ENCODE results near the gene SELPLG.

- TF ChIP-seq CTCF (IDR thresholded peaks at IDR 0.05) (no peak), POLR2A (IDR thresholded peaks at IDR 0.05) (no peak)
Measured at GRCh38 chr12:108642899-108643654, 9.4 kb upstream of the SELPLG start.

Data from Peyer's patch (tissue), 4 donors.